ENCODE measurements around the gene XPC. TPM values are rescaled to one million over a fixed set of nuclear protein-coding genes. Genes with fewer than 3 reads are reported as not detected.

Gene XPC
- total RNA-seq, 1 donor, result 61.6 TPM

DNA sequence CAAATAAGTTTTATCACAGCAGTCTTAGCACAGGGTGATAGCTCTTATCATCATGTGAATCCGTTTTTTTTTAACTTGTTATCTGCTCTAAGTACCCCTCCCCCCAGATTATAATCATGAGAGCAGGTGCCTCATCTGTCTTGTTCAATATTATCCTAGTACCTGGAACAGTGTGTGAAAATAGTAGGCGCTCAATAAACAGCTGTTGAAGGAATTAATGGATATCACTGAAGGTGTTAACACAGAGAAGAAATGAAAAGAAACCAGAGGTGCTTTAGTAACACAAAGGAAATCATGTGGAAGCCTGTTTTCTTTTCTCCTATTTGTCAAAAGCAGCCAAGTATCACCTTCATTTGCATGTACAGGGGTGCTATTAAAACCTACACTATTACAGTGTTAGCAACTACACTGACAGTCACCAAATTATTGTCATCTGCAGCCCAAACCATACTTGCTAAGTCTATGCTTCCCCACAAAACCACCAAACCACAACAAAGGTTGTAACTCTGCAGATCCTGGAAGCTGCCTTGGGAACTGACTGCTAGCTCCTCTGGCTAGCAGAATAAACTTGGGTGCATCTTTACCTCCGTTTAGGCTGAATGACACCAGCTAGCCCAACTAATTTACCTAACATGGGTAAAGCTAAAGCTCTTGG is 2.9 kb downstream of the XPC start:
- DNase-seq (ENCODE audit: low read depth), result peak; percentile 30
- peak overlapping the region; percentile 34 for H3K4me3 ChIP-seq (ENCODE audit: low read depth, low read length)
- no peak for TF ChIP-seq CTCF (IDR thresholded peaks at IDR 0.05; ENCODE audit: insufficient read depth, low read length)

DNA sequence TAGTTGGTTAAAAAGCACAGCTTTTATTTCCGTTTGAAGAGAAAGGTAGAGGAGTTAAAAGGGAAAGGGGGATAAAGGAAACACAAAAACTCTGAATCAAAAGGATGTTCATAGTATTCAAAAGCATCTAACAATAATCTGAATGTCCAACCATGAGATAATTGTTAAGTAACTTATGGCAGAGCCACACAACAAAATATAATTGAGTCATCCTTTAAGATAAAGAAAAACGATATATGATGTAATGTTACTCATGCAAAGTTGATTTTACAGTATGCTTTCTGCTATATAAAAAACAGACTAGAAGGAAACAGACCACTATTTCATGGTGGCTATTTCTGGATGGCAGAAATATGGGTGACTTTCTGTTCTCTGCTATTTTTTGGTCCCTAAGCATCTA is 3.9 kb downstream of the XPC start:
- DNase-seq (ENCODE audit: low read depth), result peak; percentile 40
- TF ChIP-seq CTCF (IDR thresholded peaks at IDR 0.05; ENCODE audit: insufficient read depth, low read length), result no peak
- no peak overlapping the region for H3K4me3 ChIP-seq (ENCODE audit: low read depth, low read length)

DNA sequence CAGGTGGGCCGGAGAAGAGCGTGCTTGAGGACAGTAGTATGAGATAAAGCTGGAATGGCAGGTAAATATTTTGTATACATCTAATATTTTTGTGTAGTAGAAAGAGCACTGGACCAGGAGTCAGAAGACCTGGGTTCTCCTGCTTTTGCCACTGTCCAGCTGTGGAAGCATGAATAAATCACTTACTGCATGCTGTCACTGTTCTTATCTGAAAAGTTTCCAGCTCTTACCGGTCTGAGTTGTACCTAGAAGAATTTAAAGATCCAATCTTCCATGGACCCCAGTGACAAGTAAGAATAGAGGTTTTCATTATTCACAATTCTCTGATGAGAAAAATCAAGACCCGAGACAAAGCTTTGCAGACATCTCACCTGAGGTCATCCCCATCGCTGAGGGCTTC is 5.9 kb downstream of the XPC start:
- DNase-seq (ENCODE audit: low read depth), result no peak
- TF ChIP-seq CTCF (IDR thresholded peaks at IDR 0.05; ENCODE audit: insufficient read depth, low read length), result no peak

GRCh38 chr3:14170531-14171159 is 7.8 kb downstream of the XPC start:
- peak; percentile 92 for DNase-seq (ENCODE audit: low read depth)
- no peak for TF ChIP-seq CTCF (IDR thresholded peaks at IDR 0.05; ENCODE audit: insufficient read depth, low read length)
- no peak overlapping the region for H3K4me3 ChIP-seq (ENCODE audit: low read depth, low read length)

More for the DNA sequence above, 5.9 kb downstream of the XPC start:
- no peak overlapping the region for H3K4me3 ChIP-seq (ENCODE audit: low read depth, low read length)

GRCh38 chr3:14169871-14170270 is 8.5 kb downstream of the XPC start:
- no peak for TF ChIP-seq CTCF (IDR thresholded peaks at IDR 0.05; ENCODE audit: insufficient read depth, low read length)
- H3K4me3 ChIP-seq (ENCODE audit: low read depth, low read length), result no peak overlapping the region
- DNase-seq (ENCODE audit: low read depth), result peak; percentile 17

DNA sequence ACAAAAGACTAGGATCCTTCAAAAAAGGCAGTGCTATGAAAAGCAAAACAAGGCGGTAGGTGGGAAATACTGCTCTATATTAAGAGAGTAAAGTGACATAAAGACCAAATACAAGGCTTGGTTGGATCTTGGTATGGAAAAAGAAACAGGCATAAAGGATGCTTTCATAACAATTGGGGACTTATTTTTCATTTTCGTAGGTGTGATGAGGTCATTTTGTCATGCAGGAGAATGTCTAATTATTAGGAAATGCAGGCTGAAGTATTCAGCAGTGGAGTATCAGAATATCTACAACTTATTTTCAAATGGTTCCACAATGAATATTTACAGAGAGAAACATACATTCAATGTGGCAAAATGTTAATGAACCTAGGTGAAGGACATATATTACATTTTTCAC is 9.0 kb downstream of the XPC start:
- H3K4me3 ChIP-seq (ENCODE audit: low read depth, low read length), result no peak overlapping the region
- TF ChIP-seq CTCF (IDR thresholded peaks at IDR 0.05; ENCODE audit: insufficient read depth, low read length), result no peak
- DNase-seq (ENCODE audit: low read depth), result no peak

Data from fibroblast of the aortic adventitia (primary cell).